ENCODE results near the gene GLS.

GRCh38 chr2:190916829-190917228 lies 36.2 kb downstream of the GLS start:
- no peak for TF ChIP-seq CTCF (IDR thresholded peaks at IDR 0.05)
- no peak for TF ChIP-seq POLR2AphosphoS5 (IDR thresholded peaks at IDR 0.05)
